GM12878 (cell line): Measurements from ENCODE around the gene RPL29. TPM values are rescaled to one million over a fixed set of nuclear protein-coding genes. Genes with fewer than 3 reads are reported as not detected.

ENCODE experiments used
- ATAC-seq: fragments of 200-7000 bp; cut with Tn5 transposase; 3 replicates; pipeline ENCODE4 v1.9.1; 2020; ENCODE audit warnings: mild to moderate bottlenecking, moderate library complexity
- BruUV-seq: library from RNA; stranded (reverse); fragments of 400-500 nt; replicated peaks from 2 replicates; lab custom pipeline; 2021; lab: Mats Ljungman, UMichigan
- CTCF ChIA-PET: fragments of 300-600 bp; sonication (Branson Sonifier 250); formaldehyde crosslinking; extraction: SDS; loops from one replicate; lab custom pipeline; 2021; ENCODE audit warnings: inconsistent platforms; lab: Yijun Ruan, JAX
- POLR2A ChIA-PET: fragments of 350-600 bp; formaldehyde crosslinking; extraction: SDS; loops from one replicate; lab custom pipeline; 2021; ENCODE audit warnings: inconsistent platforms; lab: Charles Lee
- RAD21 ChIA-PET: fragments of 300-600 bp; sonication (Branson Sonifier 250); formaldehyde crosslinking; loops from one replicate; lab custom pipeline; 2023; ENCODE audit warnings: antibody characterized with exemption; ENCODE audit not compliant: unreplicated experiment; lab: Charles Lee
- SMC1A ChIA-PET: fragments of 300-600 bp; sonication (Branson Sonifier 250); formaldehyde crosslinking; loops from one replicate; lab custom pipeline; 2023; ENCODE audit not compliant: unreplicated experiment, uncharacterized antibody; lab: Charles Lee
- DNase-seq: peaks from one replicate; pipeline ENCODE4 v3.0.0-alpha.2; 2011; ENCODE audit warnings: low read depth, low spot score
- FAIRE-seq: peaks from 3 replicates; lab custom pipeline; 2011; peaks lifted over from hg19 to GRCh38; lab: Jason Lieb, UNC
- H2AFZ ChIP-seq: 2 replicates; pipeline ENCODE4 v1.6.0; 2011; ENCODE audit warnings: low read depth, low read length, control low read depth; ENCODE audit not compliant: control insufficient read depth
- H3K27ac ChIP-seq: 2 replicates; pipeline ENCODE4 v1.5.1; 2011; ENCODE audit warnings: control low read depth; ENCODE audit not compliant: control insufficient read depth, insufficient read depth
- H3K27me3 ChIP-seq, 2 experiments: replicated peaks in 1 of 2; 2 replicates each; pipeline versions ENCODE4 v1.6.0 to v1.6.1; 2011; ENCODE audit warnings: low read length in 1 of 2; ENCODE audit not compliant: control insufficient read depth in 2 of 2, insufficient read depth in 2 of 2
- H3K36me3 ChIP-seq, 2 experiments: 2 replicates each; pipeline ENCODE4 v1.5.1; 2011; ENCODE audit warnings: low read length in 1 of 2; ENCODE audit not compliant: control insufficient read depth in 2 of 2, insufficient read depth in 2 of 2
- H3K4me1 ChIP-seq: 2 replicates; pipeline ENCODE4 v1.6.1; 2011; ENCODE audit warnings: mild to moderate bottlenecking, low read length, moderate library complexity, mixed read lengths; ENCODE audit not compliant: control insufficient read depth, insufficient read depth
- H3K4me2 ChIP-seq: 2 replicates; pipeline ENCODE4 v1.6.0; 2011; ENCODE audit warnings: control low read depth; ENCODE audit not compliant: control insufficient read depth, insufficient read depth
- H3K4me3 ChIP-seq: fragments of 200-600 bp; sonication (generic); 2 replicates; pipeline ENCODE4 v1.5.1; 2016
- H3K79me2 ChIP-seq: 2 replicates; pipeline ENCODE4 v1.6.0; 2011; ENCODE audit warnings: low read length; ENCODE audit not compliant: control insufficient read depth, insufficient read depth
- H3K9ac ChIP-seq: 2 replicates; pipeline ENCODE4 v1.8.0; 2011; ENCODE audit warnings: low read length, control low read depth, mixed read lengths; ENCODE audit not compliant: control insufficient read depth, insufficient read depth
- H3K9me3 ChIP-seq: replicated peaks from 3 replicates; pipeline ENCODE4 v1.5.1; 2011; ENCODE audit warnings: mild to moderate bottlenecking, low read length; ENCODE audit not compliant: control insufficient read depth, insufficient read depth
- H4K20me1 ChIP-seq: 2 replicates; pipeline ENCODE4 v1.6.0; 2011; ENCODE audit not compliant: control insufficient read depth, insufficient read depth
- ESRRA ChIP-seq: IDR thresholded peaks from 2 replicates; pipeline ENCODE4 v1.6.1; 2012; ENCODE audit warnings: mild to moderate bottlenecking, low read length, improper control_type of control experiment
- ETV6 ChIP-seq, 2 experiments: fragments of 450-650 bp in 1 of 2; IDR thresholded peaks in 1 of 2; conservative IDR thresholded peaks in 1 of 2; 2 replicates each; pipeline ENCODE4 v1.6.1; 2014; ENCODE audit warnings: antibody characterized with exemption in 1 of 2, borderline replicate concordance in 1 of 2, low read depth in 1 of 2, mild to moderate bottlenecking in 1 of 2, moderate library complexity in 1 of 2
- GATAD2B ChIP-seq: fragments of 450-650 bp; conservative IDR thresholded peaks from 2 replicates; pipeline ENCODE4 v1.6.1; 2017; ENCODE audit warnings: low read depth, mild to moderate bottlenecking, moderate library complexity
- HCFC1 ChIP-seq: fragments of 150-350 bp; IDR thresholded peaks from 2 replicates; pipeline ENCODE4 v1.6.1; 2014; ENCODE audit warnings: low read length
- HSF1 ChIP-seq: fragments of 150-350 bp; IDR thresholded peaks from 2 replicates; pipeline ENCODE4 v1.6.1; 2014; ENCODE audit warnings: mild to moderate bottlenecking, low read depth, low read length
- IKZF2 ChIP-seq, 2 experiments: fragments of 450-650 bp; IDR thresholded peaks; 2 replicates each; pipeline ENCODE4 v1.6.1; 2017; ENCODE audit warnings: mild to moderate bottlenecking in 2 of 2, moderate library complexity in 2 of 2
- POLR2AphosphoS5 ChIP-seq: IDR thresholded peaks from 2 replicates; pipeline ENCODE4 v1.6.1; 2011; ENCODE audit warnings: mild to moderate bottlenecking, low read length, inconsistent platforms
- SP1 ChIP-seq: IDR thresholded peaks from one replicate; pipeline ENCODE4 v1.6.1; 2011; ENCODE audit warnings: low read depth, low read length
- SUPT20H ChIP-seq: IDR thresholded peaks from 2 replicates; pipeline ENCODE4 v1.6.1; 2011; ENCODE audit warnings: low read depth, mild to moderate bottlenecking, low read length, moderate library complexity, borderline replicate concordance; ENCODE audit not compliant: control insufficient read depth
- WGBS: methylation state at CpG from one replicate; pipeline ENCODE4 v1.1.6; 2016; ENCODE audit warnings: low lambda C conversion rate; ENCODE audit not compliant: insufficient replicate concordance, insufficient coverage; ENCODE audit errors: missing lambda C conversion rate; 5-methylcytosine and 5-hydroxymethylcytosine counted together
- in situ Hi-C: fragments of 300-500 bp; cut with MboI; formaldehyde crosslinking; loops from 9 replicates; pipeline ENCODE4 v1.14.3; 2018; ENCODE audit warnings: mixed read lengths
- intact Hi-C: fragments of 100-400 bp; cut with micrococcal nuclease; formaldehyde crosslinking; loops from one replicate; pipeline ENCODE4 v1.14.2; 2022; ENCODE audit not compliant: unreplicated experiment
- polyA plus RNA-seq, 11 experiments: library from polyadenylated mRNA; depleted of rRNA in 4 of 11; unstranded in 6 of 11; stranded (reverse) in 5 of 11; fragments of >200 nt; fragmentation: Nextera tagmentation in 4 of 11; fragmentation: Illumina TruSeq in 1 of 11; extraction: Ambion mirVana in 4 of 11; extraction: Trizol in 1 of 11; gene quantifications; 1 replicate in 1 of 11; 2 replicates in 10 of 11; pipeline versions ENCODE4 v1.2.1 to v1.2.3, GENCODE V29; 2011 to 2016; ENCODE audit warnings: inconsistent platforms in 2 of 11, missing spikeins in 2 of 11, low read depth in 1 of 11
- total RNA-seq, 4 experiments: library from RNA; depleted of rRNA in 3 of 4; stranded (reverse); fragments of >200 nt in 3 of 4; fragmentation: Illumina TruSeq in 1 of 4; extraction: Trizol in 1 of 4; gene quantifications; 2 replicates each; pipeline versions ENCODE4 v1.2.1 to v1.2.3, GENCODE V29; 2013 to 2021
- TF ChIP-seq, protein P1 (sequence below): fragments of 450-650 bp; IDR thresholded peaks from 2 replicates; pipeline ENCODE4 v1.6.1; 2016; ENCODE audit warnings: mild to moderate bottlenecking, moderate library complexity, borderline replicate concordance
- TF ChIP-seq, protein P2 (sequence below): fragments of 450-650 bp; conservative IDR thresholded peaks from 2 replicates; pipeline ENCODE4 v1.6.1; 2017; ENCODE audit warnings: mild to moderate bottlenecking, moderate library complexity

Gene RPL29
- total and polyA plus RNA-seq, 10 of the 15 experiments (the other 5 are each of a cell fraction or from before 2014, with no cell fraction given) = 1,053 to 2,477 (median 1,657) TPM

- Histone ChIP-seq H3K36me3 (no peaks in the 10 kb centered on the region), H3K27me3 (no peaks in the 10 kb centered on the region), H3K4me2 (no peak overlapping the region), H3K79me2 (no peaks in the 10 kb centered on the region), H3K4me1 (peaks cover 18% of the 10 kb centered on the region), H3K9ac (no peak overlapping the region), H4K20me1 (no peaks in the 10 kb centered on the region), H3K4me3 (no peak overlapping the region), H3K9me3 (no peaks in the 10 kb centered on the region), H3K27ac (no peak overlapping the region), H2AFZ (no peak overlapping the region)
- ChIA-PET RAD21 (interaction anchor here (1.6 to 2.4 kb wide), 3 partner anchors 10 to 27 kb away, joined by 7 to 17 read pairs (median 8); no protein-coding TSS in a partner anchor), CTCF (interaction anchor here (1.4 to 1.7 kb wide), 3 partner anchors 13 to 22 kb away, joined by 3 to 9 read pairs (median 4); no protein-coding TSS in a partner anchor), SMC1A (interaction anchor here (1.6 kb wide), 1 partner anchor 27 kb away, joined by 11 read pairs; no protein-coding TSS in a partner anchor), POLR2A (interaction anchor here (1.7 to 2.3 kb wide), 2 partner anchors 11 to 27 kb away, joined by 11 to 12 read pairs; no protein-coding TSS in a partner anchor)
- no peak for FAIRE-seq
- in situ Hi-C loops (no loop called here), intact Hi-C loops (no loop called here)
- DNase-seq = no peak
- ATAC-seq = no peak
- 27% methylated on average over 4 of the region's 4 CpGs for WGBS
- no TSS peak for BruUV-seq
- TF ChIP-seq HSF1 (no peak), IKZF2 (IDR thresholded peaks at IDR 0.05) (no peak), ETV6 (conservative IDR thresholded peaks at IDR 0.05 in 1 of 2, IDR thresholded peaks at IDR 0.05 in 1 of 2; ENCODE audit: borderline replicate concordance in 1 of 2, low read depth in 1 of 2) (no peak), SUPT20H (no peak), POLR2AphosphoS5 (no peak), HCFC1 (no peak), GATAD2B (no peak), SP1 (no peak), ESRRA (no peak)
- TF ChIP-seq, protein P1, sequence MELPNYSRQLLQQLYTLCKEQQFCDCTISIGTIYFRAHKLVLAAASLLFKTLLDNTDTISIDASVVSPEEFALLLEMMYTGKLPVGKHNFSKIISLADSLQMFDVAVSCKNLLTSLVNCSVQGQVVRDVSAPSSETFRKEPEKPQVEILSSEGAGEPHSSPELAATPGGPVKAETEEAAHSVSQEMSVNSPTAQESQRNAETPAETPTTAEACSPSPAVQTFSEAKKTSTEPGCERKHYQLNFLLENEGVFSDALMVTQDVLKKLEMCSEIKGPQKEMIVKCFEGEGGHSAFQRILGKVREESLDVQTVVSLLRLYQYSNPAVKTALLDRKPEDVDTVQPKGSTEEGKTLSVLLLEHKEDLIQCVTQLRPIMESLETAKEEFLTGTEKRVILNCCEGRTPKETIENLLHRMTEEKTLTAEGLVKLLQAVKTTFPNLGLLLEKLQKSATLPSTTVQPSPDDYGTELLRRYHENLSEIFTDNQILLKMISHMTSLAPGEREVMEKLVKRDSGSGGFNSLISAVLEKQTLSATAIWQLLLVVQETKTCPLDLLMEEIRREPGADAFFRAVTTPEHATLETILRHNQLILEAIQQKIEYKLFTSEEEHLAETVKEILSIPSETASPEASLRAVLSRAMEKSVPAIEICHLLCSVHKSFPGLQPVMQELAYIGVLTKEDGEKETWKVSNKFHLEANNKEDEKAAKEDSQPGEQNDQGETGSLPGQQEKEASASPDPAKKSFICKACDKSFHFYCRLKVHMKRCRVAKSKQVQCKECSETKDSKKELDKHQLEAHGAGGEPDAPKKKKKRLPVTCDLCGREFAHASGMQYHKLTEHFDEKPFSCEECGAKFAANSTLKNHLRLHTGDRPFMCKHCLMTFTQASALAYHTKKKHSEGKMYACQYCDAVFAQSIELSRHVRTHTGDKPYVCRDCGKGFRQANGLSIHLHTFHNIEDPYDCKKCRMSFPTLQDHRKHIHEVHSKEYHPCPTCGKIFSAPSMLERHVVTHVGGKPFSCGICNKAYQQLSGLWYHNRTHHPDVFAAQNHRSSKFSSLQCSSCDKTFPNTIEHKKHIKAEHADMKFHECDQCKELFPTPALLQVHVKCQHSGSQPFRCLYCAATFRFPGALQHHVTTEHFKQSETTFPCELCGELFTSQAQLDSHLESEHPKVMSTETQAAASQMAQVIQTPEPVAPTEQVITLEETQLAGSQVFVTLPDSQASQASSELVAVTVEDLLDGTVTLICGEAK = no peak
- TF ChIP-seq, protein P2, sequence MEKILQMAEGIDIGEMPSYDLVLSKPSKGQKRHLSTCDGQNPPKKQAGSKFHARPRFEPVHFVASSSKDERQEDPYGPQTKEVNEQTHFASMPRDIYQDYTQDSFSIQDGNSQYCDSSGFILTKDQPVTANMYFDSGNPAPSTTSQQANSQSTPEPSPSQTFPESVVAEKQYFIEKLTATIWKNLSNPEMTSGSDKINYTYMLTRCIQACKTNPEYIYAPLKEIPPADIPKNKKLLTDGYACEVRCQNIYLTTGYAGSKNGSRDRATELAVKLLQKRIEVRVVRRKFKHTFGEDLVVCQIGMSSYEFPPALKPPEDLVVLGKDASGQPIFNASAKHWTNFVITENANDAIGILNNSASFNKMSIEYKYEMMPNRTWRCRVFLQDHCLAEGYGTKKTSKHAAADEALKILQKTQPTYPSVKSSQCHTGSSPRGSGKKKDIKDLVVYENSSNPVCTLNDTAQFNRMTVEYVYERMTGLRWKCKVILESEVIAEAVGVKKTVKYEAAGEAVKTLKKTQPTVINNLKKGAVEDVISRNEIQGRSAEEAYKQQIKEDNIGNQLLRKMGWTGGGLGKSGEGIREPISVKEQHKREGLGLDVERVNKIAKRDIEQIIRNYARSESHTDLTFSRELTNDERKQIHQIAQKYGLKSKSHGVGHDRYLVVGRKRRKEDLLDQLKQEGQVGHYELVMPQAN = no peak
Observed at GRCh38 chr3:52026041-52026440, 30.3 kb upstream of the RPL29 start.
